Calu3 (cell line): Measurements from ENCODE around the gene CBFA2T3. TPM values are rescaled to one million over a fixed set of nuclear protein-coding genes. Genes with fewer than 3 reads are reported as not detected.

Experiments
- BruUV-seq: library from RNA; stranded (reverse); fragments of 400-500 nt; replicated peaks from 2 replicates; lab custom pipeline; 2021; lab: Mats Ljungman, UMichigan
- CTCF ChIA-PET: fragments of 300-600 bp; sonication (Branson Sonifier 250); formaldehyde crosslinking; loops from one replicate; lab custom pipeline; 2022; ENCODE audit warnings: antibody characterized with exemption; lab: Charles Lee
- DNase-seq: peaks from one replicate; pipeline ENCODE4 v3.0.0; 2022
- H3K27ac Mint-ChIP-seq: one replicate; pipeline ENCODE4 v1.8.0; 2022; ENCODE audit warnings: mixed read lengths; ENCODE audit not compliant: unreplicated experiment
- H3K27me3 Mint-ChIP-seq: one replicate; pipeline ENCODE4 v1.8.0; 2022; ENCODE audit warnings: mixed read lengths; ENCODE audit not compliant: unreplicated experiment
- H3K36me3 Mint-ChIP-seq: one replicate; pipeline ENCODE4 v1.8.0; 2022; ENCODE audit warnings: mild to moderate bottlenecking, moderate library complexity, mixed read lengths; ENCODE audit not compliant: insufficient read depth, unreplicated experiment
- H3K4me1 Mint-ChIP-seq: one replicate; pipeline ENCODE4 v1.8.0; 2022; ENCODE audit warnings: mild to moderate bottlenecking, low read depth, mixed read lengths; ENCODE audit not compliant: unreplicated experiment
- H3K4me3 Mint-ChIP-seq: one replicate; pipeline ENCODE4 v1.8.0; 2022; ENCODE audit warnings: mild to moderate bottlenecking, low read depth, moderate library complexity, mixed read lengths; ENCODE audit not compliant: unreplicated experiment
- H3K9me3 Mint-ChIP-seq: one replicate; pipeline ENCODE4 v1.8.0; 2022; ENCODE audit warnings: low read depth, mixed read lengths; ENCODE audit not compliant: unreplicated experiment
- CTCF ChIP-seq: fragments of 200-600 bp; IDR thresholded peaks from one replicate; pipeline ENCODE4 v1.8.0; 2022; ENCODE audit warnings: antibody characterized with exemption; ENCODE audit not compliant: unreplicated experiment
- intact Hi-C: fragments of 100-400 bp; cut with micrococcal nuclease; formaldehyde crosslinking; loops from one replicate; pipeline ENCODE4 v1.10.0; 2022; ENCODE audit not compliant: unreplicated experiment
- total RNA-seq: library from RNA; stranded (reverse); gene quantifications from 2 replicates; pipeline ENCODE4 v1.2.3, GENCODE V29; 2022

Gene CBFA2T3
- total RNA-seq, 1 experiment from 2014 or later = not detected

- CTCF ChIA-PET = no interaction called here
- H3K4me1 Mint-ChIP-seq = no peaks in the 10 kb centered on the region
- DNase-seq = no peak
- no TSS peak for BruUV-seq
- no peaks in the 10 kb centered on the region for H3K27me3 Mint-ChIP-seq
- no peak overlapping the region for H3K4me3 Mint-ChIP-seq
- H3K36me3 Mint-ChIP-seq = peaks cover 33% of the 10 kb centered on the region
- no peak overlapping the region for H3K27ac Mint-ChIP-seq
- H3K9me3 Mint-ChIP-seq = no peaks in the 10 kb centered on the region
- no peak for TF ChIP-seq CTCF
- intact Hi-C loops = no loop called here
Observed at GRCh38 chr16:88830258-88830657, 146.7 kb downstream of the CBFA2T3 start.

- intact Hi-C loops = no loop called here
- no peak for TF ChIP-seq CTCF
- Mint-ChIP-seq H3K4me3 (no peak overlapping the region), H3K27ac (no peak overlapping the region), H3K27me3 (no peaks in the 10 kb centered on the region), H3K9me3 (no peaks in the 10 kb centered on the region), H3K36me3 (peaks cover 33% of the 10 kb centered on the region), H3K4me1 (no peaks in the 10 kb centered on the region)
- CTCF ChIA-PET = no interaction called here
- no TSS peak for BruUV-seq
- DNase-seq = no peak
Observed at GRCh38 chr16:88828711-88829110, 148.3 kb downstream of the CBFA2T3 start.

- Mint-ChIP-seq H3K4me1 (no peaks in the 10 kb centered on the region), H3K4me3 (no peak overlapping the region), H3K27me3 (no peaks in the 10 kb centered on the region), H3K36me3 (peaks cover 26% of the 10 kb centered on the region), H3K27ac (no peak overlapping the region), H3K9me3 (no peaks in the 10 kb centered on the region)
- no peak for DNase-seq
- no TSS peak for BruUV-seq
- intact Hi-C loops = no loop called here
- CTCF ChIA-PET = interaction anchor here (0.9 kb wide), 1 partner anchor 15 kb away, joined by 3 read pairs; no protein-coding TSS in a partner anchor
- no peak for TF ChIP-seq CTCF
Observed at GRCh38 chr16:88827727-88828126, 149.3 kb downstream of the CBFA2T3 start.

GRCh38 chr16:88826070-88826840 is 150.8 kb downstream of the CBFA2T3 start:
- no TSS peak for BruUV-seq
- H3K27me3 Mint-ChIP-seq = no peaks in the 10 kb centered on the region
- TF ChIP-seq CTCF = no peak
- CTCF ChIA-PET = no interaction called here
- intact Hi-C loops = no loop called here
- H3K4me1 Mint-ChIP-seq = no peaks in the 10 kb centered on the region
- no peak for DNase-seq
- peaks cover 26% of the 10 kb centered on the region for H3K36me3 Mint-ChIP-seq
- no peak overlapping the region for H3K4me3 Mint-ChIP-seq
- no peaks in the 10 kb centered on the region for H3K9me3 Mint-ChIP-seq
- H3K27ac Mint-ChIP-seq = no peak overlapping the region
